Measurements from ENCODE around the gene KCNH6.

KCNH6 gene

GRCh38 chr17:63512896-63513644, 10.1 kb upstream of the KCNH6 start:
- DNase-seq (ENCODE audit: low read depth) = no peak

GRCh38 chr17:63514477-63514876, 8.7 kb upstream of the KCNH6 start:
- DNase-seq (ENCODE audit: low read depth) = no peak

- DNase-seq (ENCODE audit: low read depth) = no peak
These were observed 8.2 kb upstream of the KCNH6 start for GRCh38 chr17:63514974-63515373.

GRCh38 chr17:63515426-63515825, 7.7 kb upstream of the KCNH6 start:
- no peak for DNase-seq (ENCODE audit: low read depth)

- DNase-seq (ENCODE audit: low read depth) = no peak
These were observed 6.0 kb upstream of the KCNH6 start for GRCh38 chr17:63516910-63517824.

GRCh38 chr17:63517825-63518534, 5.2 kb upstream of the KCNH6 start:
- no peak for DNase-seq (ENCODE audit: low read depth)

- DNase-seq (ENCODE audit: low read depth) = no peak
These were observed 3.9 kb upstream of the KCNH6 start for GRCh38 chr17:63519116-63519881.

GRCh38 chr17:63519972-63520882, 2.9 kb upstream of the KCNH6 start:
- no peak for DNase-seq (ENCODE audit: low read depth)

GRCh38 chr17:63524051-63524450, 893 bp downstream of the KCNH6 start:
- no peak for DNase-seq (ENCODE audit: low read depth)

GRCh38 chr17:63525190-63525946, 2.2 kb downstream of the KCNH6 start:
- no peak for DNase-seq (ENCODE audit: low read depth)

- DNase-seq (ENCODE audit: low read depth) = no peak
These were observed 3.7 kb downstream of the KCNH6 start for GRCh38 chr17:63526861-63527260.

- DNase-seq (ENCODE audit: low read depth) = no peak
These were observed 5.0 kb downstream of the KCNH6 start for GRCh38 chr17:63528183-63528582.

- DNase-seq (ENCODE audit: low read depth) = no peak
These were observed 6.8 kb downstream of the KCNH6 start for GRCh38 chr17:63529711-63530556.

GRCh38 chr17:63530557-63531021, 7.4 kb downstream of the KCNH6 start:
- no peak for DNase-seq (ENCODE audit: low read depth)

- no peak for DNase-seq (ENCODE audit: low read depth)
These were observed 8.1 kb downstream of the KCNH6 start for GRCh38 chr17:63531022-63531965.

GRCh38 chr17:63533433-63534077, 10.4 kb downstream of the KCNH6 start:
- DNase-seq (ENCODE audit: low read depth) = no peak

- DNase-seq (ENCODE audit: low read depth) = no peak
These were observed 11.0 kb downstream of the KCNH6 start for GRCh38 chr17:63534078-63534570.

Measured in non-pigmented ciliary epithelial cell (primary cell).